ENCODE results near the gene SPRYD3.

The SPRYD3 gene

DNA sequence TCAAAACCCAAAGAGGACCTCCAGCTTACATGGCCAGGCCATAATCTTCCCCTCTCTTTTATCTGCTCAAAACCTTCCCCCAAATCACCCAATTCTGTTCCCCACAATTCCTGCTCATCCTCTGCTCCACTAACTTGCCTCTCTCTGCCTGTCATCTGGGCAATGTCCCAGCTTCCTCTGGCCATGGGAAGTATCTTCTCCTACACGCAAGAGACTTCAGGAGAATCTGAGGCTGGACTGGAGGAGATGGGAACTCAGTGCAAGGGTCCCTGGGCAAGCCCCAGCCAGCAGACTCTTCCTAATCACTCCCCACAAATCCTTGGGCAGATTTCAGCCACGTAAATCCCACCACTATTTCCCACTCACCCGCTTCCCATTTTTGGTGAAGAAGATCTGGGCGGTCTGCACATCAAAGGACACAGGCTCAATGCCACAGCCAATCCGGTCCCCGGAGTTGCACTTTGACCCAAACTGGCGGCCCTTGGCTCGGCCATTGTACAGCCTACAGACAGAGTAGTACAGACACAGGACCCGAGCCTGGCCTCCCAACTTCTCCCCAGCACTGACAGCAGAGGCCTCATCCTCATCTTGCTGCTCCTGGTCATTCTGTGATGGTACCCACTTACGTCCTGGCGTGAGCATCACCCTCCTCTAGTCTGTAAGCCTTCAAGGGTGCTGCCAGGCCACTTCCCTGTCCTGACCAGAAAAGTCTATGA lies 4.7 kb downstream of the SPRYD3 start:
- Histone ChIP-seq H3K36me3 (replicated peaks) (peaks cover 28% of the 10 kb centered on the region), H3K27me3 (replicated peaks) (no peaks in the 10 kb centered on the region), H3K27ac (no peak overlapping the region), H3K4me3 (ENCODE audit: low read depth, low read length) (no peak overlapping the region)
- no peak for DNase-seq
- TF ChIP-seq, protein P1, sequence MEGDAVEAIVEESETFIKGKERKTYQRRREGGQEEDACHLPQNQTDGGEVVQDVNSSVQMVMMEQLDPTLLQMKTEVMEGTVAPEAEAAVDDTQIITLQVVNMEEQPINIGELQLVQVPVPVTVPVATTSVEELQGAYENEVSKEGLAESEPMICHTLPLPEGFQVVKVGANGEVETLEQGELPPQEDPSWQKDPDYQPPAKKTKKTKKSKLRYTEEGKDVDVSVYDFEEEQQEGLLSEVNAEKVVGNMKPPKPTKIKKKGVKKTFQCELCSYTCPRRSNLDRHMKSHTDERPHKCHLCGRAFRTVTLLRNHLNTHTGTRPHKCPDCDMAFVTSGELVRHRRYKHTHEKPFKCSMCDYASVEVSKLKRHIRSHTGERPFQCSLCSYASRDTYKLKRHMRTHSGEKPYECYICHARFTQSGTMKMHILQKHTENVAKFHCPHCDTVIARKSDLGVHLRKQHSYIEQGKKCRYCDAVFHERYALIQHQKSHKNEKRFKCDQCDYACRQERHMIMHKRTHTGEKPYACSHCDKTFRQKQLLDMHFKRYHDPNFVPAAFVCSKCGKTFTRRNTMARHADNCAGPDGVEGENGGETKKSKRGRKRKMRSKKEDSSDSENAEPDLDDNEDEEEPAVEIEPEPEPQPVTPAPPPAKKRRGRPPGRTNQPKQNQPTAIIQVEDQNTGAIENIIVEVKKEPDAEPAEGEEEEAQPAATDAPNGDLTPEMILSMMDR (IDR thresholded peaks at IDR 0.05; ENCODE audit: low read depth, low read length, missing control alignments): no peak
- in situ Hi-C loops (cut with HindIII; ENCODE audit: low pct_ligation_motif_present, low sequenced_read_pairs): no loop called here

DNA sequence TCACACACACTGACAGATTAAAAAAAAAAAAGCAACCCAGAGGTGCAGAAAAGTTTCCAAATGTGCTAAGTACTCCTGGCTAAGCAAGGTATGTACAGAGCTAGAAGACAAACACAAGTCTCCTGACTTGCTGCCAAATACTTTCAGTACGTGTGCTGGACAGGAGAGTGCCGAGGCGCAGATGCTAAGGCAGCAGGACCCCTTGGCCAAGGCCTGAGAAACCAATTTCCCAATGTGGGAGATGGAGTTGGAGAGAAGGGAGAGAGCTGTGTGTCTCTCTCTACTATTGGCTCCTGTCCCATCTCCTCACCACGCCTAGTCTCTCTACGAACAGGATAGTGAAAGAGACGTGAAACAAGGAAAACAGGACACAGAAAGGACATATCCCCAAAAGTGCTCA lies 5.3 kb downstream of the SPRYD3 start:
- no peak overlapping the region for H3K4me3 ChIP-seq (ENCODE audit: low read depth, low read length)
- in situ Hi-C loops (cut with HindIII; ENCODE audit: low pct_ligation_motif_present, low sequenced_read_pairs): no loop called here
- TF ChIP-seq, protein P1 (IDR thresholded peaks at IDR 0.05; ENCODE audit: low read depth, low read length, missing control alignments): no peak
- no peaks in the 10 kb centered on the region for H3K27me3 ChIP-seq (replicated peaks)
- H3K36me3 ChIP-seq (replicated peaks): peaks cover 28% of the 10 kb centered on the region
- no peak for DNase-seq
- H3K27ac ChIP-seq: no peak overlapping the region

DNA sequence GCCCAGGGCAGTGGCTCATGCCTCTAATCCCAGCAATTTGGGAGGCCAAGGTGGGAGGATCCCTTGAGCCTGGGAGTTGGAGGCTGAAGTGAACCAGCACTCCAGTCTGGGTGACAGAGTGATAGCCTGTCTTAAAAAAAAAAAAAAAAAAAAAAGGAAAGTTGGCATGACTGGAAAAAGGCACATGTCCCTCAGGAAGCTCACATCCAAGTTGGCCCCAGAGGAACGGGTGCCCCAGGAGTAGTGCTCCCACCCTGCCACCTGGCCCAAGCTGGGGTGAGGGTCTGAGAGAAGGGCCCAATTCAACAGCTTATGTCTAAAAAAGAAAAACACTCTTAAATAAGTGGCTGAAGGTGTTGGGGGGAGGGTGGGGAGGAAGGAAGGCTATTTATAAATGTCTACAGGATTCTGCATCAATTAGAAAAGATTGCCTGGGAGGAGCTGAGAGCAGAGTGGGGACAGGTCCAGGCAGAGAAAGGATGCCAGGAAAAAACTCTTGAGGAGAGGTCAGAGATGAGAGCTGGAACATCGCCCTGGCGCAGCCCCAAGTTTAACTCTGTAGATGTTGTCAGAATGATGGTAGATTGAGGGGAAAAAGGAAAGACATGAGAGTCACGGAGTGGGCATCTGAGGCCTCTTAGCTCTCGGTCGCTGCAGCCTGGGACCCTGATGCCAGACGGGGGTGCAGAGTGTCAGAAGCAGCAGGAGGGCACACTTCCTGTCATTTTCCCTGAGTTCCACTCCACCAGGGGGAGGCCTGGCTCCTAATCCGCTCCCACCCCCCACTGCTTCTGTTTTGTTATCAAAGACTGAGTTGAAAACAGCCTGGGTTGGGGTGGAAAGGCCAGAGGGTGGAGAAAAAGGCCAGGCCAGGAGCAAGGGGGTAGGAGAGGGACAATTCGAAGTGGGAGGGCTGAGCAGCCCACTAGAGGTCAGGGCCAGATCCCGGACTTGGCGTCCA lies 7.3 kb downstream of the SPRYD3 start:
- H3K4me3 ChIP-seq (ENCODE audit: low read depth, low read length): no peak overlapping the region
- peaks cover 28% of the 10 kb centered on the region for H3K36me3 ChIP-seq (replicated peaks)
- no peak for DNase-seq
- TF ChIP-seq, protein P1 (IDR thresholded peaks at IDR 0.05; ENCODE audit: low read depth, low read length, missing control alignments): peak; percentile 59
- H3K27me3 ChIP-seq (replicated peaks): no peaks in the 10 kb centered on the region
- peak overlapping the region; percentile 1 for H3K27ac ChIP-seq
- in situ Hi-C loops (cut with HindIII; ENCODE audit: low pct_ligation_motif_present, low sequenced_read_pairs): no loop called here

DNA sequence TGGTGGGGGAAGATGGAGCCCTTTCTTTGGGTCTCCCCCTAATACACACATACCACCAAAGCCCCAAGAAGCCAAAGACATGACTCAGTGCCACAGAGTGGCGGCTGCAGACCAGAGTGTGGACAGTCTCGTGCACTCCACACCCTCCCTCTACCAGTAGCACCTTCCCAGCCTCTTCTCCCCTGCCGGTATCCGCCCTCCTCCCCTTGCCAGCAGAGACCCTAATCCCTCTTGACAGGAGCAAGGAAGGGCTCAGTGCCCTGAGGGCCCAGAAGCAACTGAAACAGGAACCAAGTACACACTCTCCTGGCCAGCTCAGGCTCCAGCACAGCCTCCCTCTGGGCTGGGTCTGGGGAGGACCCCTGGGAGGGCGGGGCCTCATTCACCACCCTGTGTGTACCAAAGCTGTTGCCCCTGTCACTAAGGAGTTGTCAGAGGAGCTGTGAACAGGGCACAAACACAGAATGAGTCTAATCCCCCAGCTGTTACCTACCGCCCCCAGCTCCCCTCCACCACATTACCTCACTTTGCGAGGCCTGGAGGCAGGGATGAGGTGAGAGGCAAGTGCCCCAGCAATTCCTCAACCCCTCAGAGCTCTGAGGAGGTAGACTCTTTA lies 8.2 kb downstream of the SPRYD3 start:
- H3K4me3 ChIP-seq (ENCODE audit: low read depth, low read length): no peak overlapping the region
- DNase-seq: no peak
- H3K27me3 ChIP-seq (replicated peaks): no peaks in the 10 kb centered on the region
- TF ChIP-seq, protein P1 (IDR thresholded peaks at IDR 0.05; ENCODE audit: low read depth, low read length, missing control alignments): no peak
- peaks cover 27% of the 10 kb centered on the region for H3K36me3 ChIP-seq (replicated peaks)
- in situ Hi-C loops (cut with HindIII; ENCODE audit: low pct_ligation_motif_present, low sequenced_read_pairs): no loop called here
- no peak overlapping the region for H3K27ac ChIP-seq

DNA sequence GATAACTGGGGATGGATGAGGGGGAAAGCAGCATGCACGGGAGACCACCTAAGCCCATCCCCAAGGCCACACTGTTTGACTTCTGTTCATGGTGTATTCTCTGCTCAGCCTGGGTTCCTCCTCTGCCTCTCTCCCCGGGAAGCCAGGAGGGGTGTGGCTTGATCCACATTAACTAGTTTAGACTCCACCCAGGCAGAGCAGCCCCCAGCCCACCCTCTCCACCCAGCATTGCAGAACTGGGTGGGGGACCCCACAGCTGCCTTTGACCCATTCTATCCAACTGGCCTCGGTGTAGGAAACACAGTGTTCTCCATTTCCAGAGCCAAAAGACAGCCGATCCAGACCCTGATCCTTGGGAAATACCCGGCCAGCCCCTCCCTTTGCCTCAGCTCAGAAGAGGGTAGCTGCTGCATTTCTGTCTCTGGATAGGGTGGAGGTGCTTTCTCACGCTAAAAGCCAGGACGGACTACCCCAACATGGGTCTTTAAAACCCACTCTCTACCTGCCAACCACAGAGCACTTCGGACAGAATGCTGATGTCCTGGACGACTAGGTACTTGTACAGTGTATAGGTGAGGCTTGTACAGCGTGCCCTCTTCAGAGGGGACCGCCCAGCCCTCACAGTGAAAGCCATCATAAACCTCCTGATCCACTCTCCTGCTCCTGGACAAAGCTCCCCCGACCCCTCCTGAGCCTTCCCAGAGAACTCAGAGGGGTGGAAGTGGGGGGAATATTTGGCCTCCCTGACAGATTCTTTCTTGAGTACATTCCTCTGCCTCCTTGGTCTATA lies 9.4 kb downstream of the SPRYD3 start:
- Histone ChIP-seq H3K36me3 (replicated peaks) (peaks cover 31% of the 10 kb centered on the region), H3K4me3 (ENCODE audit: low read depth, low read length) (no peak overlapping the region), H3K27me3 (replicated peaks) (no peaks in the 10 kb centered on the region), H3K27ac (no peak overlapping the region)
- in situ Hi-C loops (cut with HindIII; ENCODE audit: low pct_ligation_motif_present, low sequenced_read_pairs): no loop called here
- TF ChIP-seq, protein P1 (IDR thresholded peaks at IDR 0.05; ENCODE audit: low read depth, low read length, missing control alignments): no peak
- no peak for DNase-seq
